LNCAP (cell line): Measurements from ENCODE around the gene PRPF31.

Experiments used
- CTCF ChIP-seq: fragments of 450-650 bp; IDR thresholded peaks from 2 replicates; pipeline ENCODE4 v1.5.1; 2017; ENCODE audit warnings: mild to moderate bottlenecking

PRPF31 gene

GRCh38 chr19:54151362-54152035, 35.9 kb downstream of the PRPF31 start:
- TF ChIP-seq CTCF = no peak

- TF ChIP-seq CTCF = no peak
These were observed 36.7 kb downstream of the PRPF31 start for GRCh38 chr19:54152267-54152666.

- TF ChIP-seq CTCF = no peak
These were observed 37.4 kb downstream of the PRPF31 start for GRCh38 chr19:54152878-54153524.

GRCh38 chr19:54153731-54154326, 38.3 kb downstream of the PRPF31 start:
- TF ChIP-seq CTCF = no peak

- no peak for TF ChIP-seq CTCF
These were observed 39.2 kb downstream of the PRPF31 start for GRCh38 chr19:54154603-54155345.

- no peak for TF ChIP-seq CTCF
These were observed 40.1 kb downstream of the PRPF31 start for GRCh38 chr19:54155694-54156093.

GRCh38 chr19:54156490-54156889, 40.9 kb downstream of the PRPF31 start:
- TF ChIP-seq CTCF = no peak
